ENCODE data around the gene ANKRD13C.

- TF ChIP-seq CTCF (IDR thresholded peaks at IDR 0.05) (no peak), SMC3 (IDR thresholded peaks at IDR 0.05; ENCODE audit: low read depth, low read length) (no peak), FOXJ3 (CRISPR knock-in tag; IDR thresholded peaks at IDR 0.05) (no peak), TAF1 (IDR thresholded peaks at IDR 0.05; ENCODE audit: borderline replicate concordance, low read depth, low read length) (no peak), GABPA (IDR thresholded peaks at IDR 0.05; ENCODE audit: low read depth) (no peak), REST (IDR thresholded peaks at IDR 0.05; ENCODE audit: low read depth, low read length) (no peak), POLR2AphosphoS5 (IDR thresholded peaks at IDR 0.05; ENCODE audit: low read depth, low read length) (no peak), RFX5 (IDR thresholded peaks at IDR 0.05; ENCODE audit: low read length) (no peak), MXI1 (IDR thresholded peaks at IDR 0.05; ENCODE audit: low read depth, low read length) (no peak), EP300 (IDR thresholded peaks at IDR 0.05; ENCODE audit: borderline replicate concordance in 1 of 2, low read depth in 1 of 2, low read length in 1 of 2) (no peak), EZH2phosphoT487 (IDR thresholded peaks at IDR 0.05; ENCODE audit: borderline replicate concordance, low read depth) (no peak), YY1 (IDR thresholded peaks at IDR 0.05; ENCODE audit: low read depth) (no peak), FOXM1 (IDR thresholded peaks at IDR 0.05; ENCODE audit: low read depth) (no peak)
Observed at GRCh38 chr1:70401974-70402373, 47.5 kb upstream of the ANKRD13C start.
